ENCODE measurements around the gene HBG1.
"Not testable (repeated sequence)": the region's sequence is repeated elsewhere in the genome, so short reads cannot be mapped to it uniquely, and the experiment has no call there.

HBG1 gene

GRCh38 chr11:5250543-5251204, 1.0 kb upstream of the HBG1 start:
- Histone ChIP-seq H3K27ac (ENCODE audit: insufficient read depth, low read length, poor library complexity, severe bottlenecking) (no peak overlapping the region), H3K36me3 (ENCODE audit: control insufficient read depth, insufficient read depth, low read length) (no peaks in the 10 kb centered on the region), H3K27me3 (replicated peaks; ENCODE audit: control insufficient read depth, insufficient read depth, low read length, poor library complexity, severe bottlenecking) (no peaks in the 10 kb centered on the region), H3K9me3 (ENCODE audit: control insufficient read depth, low read length) (no peaks in the 10 kb centered on the region), H3K4me3 (ENCODE audit: insufficient read depth, low read depth, low read length, poor library complexity, severe bottlenecking) (no peak overlapping the region), H3K4me1 (ENCODE audit: control insufficient read depth, insufficient read depth, low read length, poor library complexity, severe bottlenecking) (no peaks in the 10 kb centered on the region)
- no peak for DNase-seq

- not testable (repeated sequence) for H3K4me1 ChIP-seq (ENCODE audit: control insufficient read depth, insufficient read depth, low read length, poor library complexity, severe bottlenecking); H3K27ac ChIP-seq (ENCODE audit: insufficient read depth, low read length, poor library complexity, severe bottlenecking); H3K27me3 ChIP-seq (replicated peaks; ENCODE audit: control insufficient read depth, insufficient read depth, low read length, poor library complexity, severe bottlenecking); H3K4me3 ChIP-seq (ENCODE audit: insufficient read depth, low read depth, low read length, poor library complexity, severe bottlenecking); DNase-seq; H3K36me3 ChIP-seq (ENCODE audit: control insufficient read depth, insufficient read depth, low read length); H3K9me3 ChIP-seq (ENCODE audit: control insufficient read depth, low read length)
Observed at GRCh38 chr11:5248498-5248897, 1.2 kb downstream of the HBG1 start.

DNA sequence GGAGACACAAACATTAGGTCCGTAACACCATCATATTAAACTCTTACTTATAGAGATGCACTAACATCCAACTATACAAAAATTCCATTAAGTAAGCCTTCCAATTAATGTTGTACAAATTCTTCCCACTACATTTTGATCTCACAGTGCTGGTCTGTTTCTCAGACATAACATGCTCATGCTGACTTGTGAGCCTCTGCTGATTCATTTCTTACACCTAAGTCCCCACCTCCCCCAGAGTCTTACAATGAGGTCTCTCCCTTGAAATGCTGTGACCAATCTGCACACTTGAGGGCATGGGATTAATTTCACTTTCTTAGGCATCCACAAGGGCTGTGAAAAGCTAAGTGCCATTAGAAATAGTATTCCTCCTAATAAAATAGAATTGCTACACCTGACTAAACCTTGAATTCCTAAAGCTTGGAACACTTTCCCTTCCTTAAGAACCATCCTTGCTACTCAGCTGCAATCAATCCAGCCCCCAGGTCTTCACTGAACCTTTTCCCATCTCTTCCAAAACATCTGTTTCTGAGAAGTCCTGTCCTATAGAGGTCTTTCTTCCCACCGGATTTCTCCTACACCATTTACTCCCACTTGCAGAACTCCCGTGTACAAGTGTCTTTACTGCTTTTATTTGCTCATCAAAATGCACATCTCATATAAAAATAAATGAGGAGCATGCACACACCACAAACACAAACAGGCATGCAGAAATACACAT, 2.0 kb downstream of the HBG1 start:
- Histone ChIP-seq H3K4me1 (ENCODE audit: control insufficient read depth, insufficient read depth, low read length, poor library complexity, severe bottlenecking) (no peaks in the 10 kb centered on the region), H3K27ac (ENCODE audit: insufficient read depth, low read length, poor library complexity, severe bottlenecking) (no peak overlapping the region), H3K9me3 (ENCODE audit: control insufficient read depth, low read length) (no peaks in the 10 kb centered on the region), H3K4me3 (ENCODE audit: insufficient read depth, low read depth, low read length, poor library complexity, severe bottlenecking) (no peak overlapping the region), H3K27me3 (replicated peaks; ENCODE audit: control insufficient read depth, insufficient read depth, low read length, poor library complexity, severe bottlenecking) (no peaks in the 10 kb centered on the region), H3K36me3 (ENCODE audit: control insufficient read depth, insufficient read depth, low read length) (no peaks in the 10 kb centered on the region)
- DNase-seq = no peak

DNA sequence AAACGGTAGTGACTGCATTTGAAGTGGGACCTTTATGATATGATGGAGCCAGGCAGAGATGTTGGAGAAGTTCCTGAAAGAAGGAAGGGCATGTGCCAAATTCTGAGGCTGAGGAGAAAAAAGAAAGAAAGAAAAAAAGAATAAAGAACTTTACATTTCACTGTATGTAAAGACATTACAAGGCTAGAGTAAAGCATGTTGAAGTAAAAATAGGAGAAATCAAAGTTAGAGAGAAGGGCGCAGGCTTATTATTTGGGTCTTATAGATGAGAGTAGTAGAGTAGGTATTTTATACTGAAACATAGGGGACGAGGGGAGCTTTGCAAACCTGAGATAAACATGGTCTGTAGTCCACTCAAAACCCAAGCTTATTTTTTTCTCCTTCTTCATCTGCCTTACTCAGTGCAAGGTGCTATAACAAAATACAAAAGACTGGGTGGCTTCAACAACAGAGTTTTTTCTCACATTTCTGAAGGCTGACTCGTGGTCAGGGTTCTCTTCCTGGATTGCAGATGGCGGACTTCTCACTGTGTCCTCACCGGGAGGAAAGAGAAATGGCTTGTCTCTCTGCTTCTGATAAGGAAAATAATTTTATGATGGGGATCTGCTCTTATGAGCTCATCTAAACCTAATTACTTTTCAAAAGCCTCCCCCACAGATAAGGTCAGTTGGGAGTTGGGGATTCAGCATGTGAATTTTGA, 2.7 kb downstream of the HBG1 start:
- Histone ChIP-seq H3K27ac (ENCODE audit: insufficient read depth, low read length, poor library complexity, severe bottlenecking) (no peak overlapping the region), H3K9me3 (ENCODE audit: control insufficient read depth, low read length) (no peaks in the 10 kb centered on the region), H3K36me3 (ENCODE audit: control insufficient read depth, insufficient read depth, low read length) (no peaks in the 10 kb centered on the region), H3K4me3 (ENCODE audit: insufficient read depth, low read depth, low read length, poor library complexity, severe bottlenecking) (no peak overlapping the region), H3K4me1 (ENCODE audit: control insufficient read depth, insufficient read depth, low read length, poor library complexity, severe bottlenecking) (no peaks in the 10 kb centered on the region), H3K27me3 (replicated peaks; ENCODE audit: control insufficient read depth, insufficient read depth, low read length, poor library complexity, severe bottlenecking) (no peaks in the 10 kb centered on the region)
- DNase-seq = no peak

GRCh38 chr11:5245155-5245554, 4.5 kb downstream of the HBG1 start:
- no peak for DNase-seq
- H3K27me3 ChIP-seq (replicated peaks; ENCODE audit: control insufficient read depth, insufficient read depth, low read length, poor library complexity, severe bottlenecking) = no peaks in the 10 kb centered on the region
- no peaks in the 10 kb centered on the region for H3K9me3 ChIP-seq (ENCODE audit: control insufficient read depth, low read length)
- no peak overlapping the region for H3K27ac ChIP-seq (ENCODE audit: insufficient read depth, low read length, poor library complexity, severe bottlenecking)
- H3K4me3 ChIP-seq (ENCODE audit: insufficient read depth, low read depth, low read length, poor library complexity, severe bottlenecking) = no peak overlapping the region
- no peaks in the 10 kb centered on the region for H3K4me1 ChIP-seq (ENCODE audit: control insufficient read depth, insufficient read depth, low read length, poor library complexity, severe bottlenecking)
- H3K36me3 ChIP-seq (ENCODE audit: control insufficient read depth, insufficient read depth, low read length) = no peaks in the 10 kb centered on the region

- Histone ChIP-seq H3K36me3 (ENCODE audit: control insufficient read depth, insufficient read depth, low read length) (no peaks in the 10 kb centered on the region), H3K4me1 (ENCODE audit: control insufficient read depth, insufficient read depth, low read length, poor library complexity, severe bottlenecking) (no peaks in the 10 kb centered on the region), H3K9me3 (ENCODE audit: control insufficient read depth, low read length) (no peaks in the 10 kb centered on the region), H3K4me3 (ENCODE audit: insufficient read depth, low read depth, low read length, poor library complexity, severe bottlenecking) (no peak overlapping the region), H3K27ac (ENCODE audit: insufficient read depth, low read length, poor library complexity, severe bottlenecking) (no peak overlapping the region), H3K27me3 (replicated peaks; ENCODE audit: control insufficient read depth, insufficient read depth, low read length, poor library complexity, severe bottlenecking) (no peaks in the 10 kb centered on the region)
- no peak for DNase-seq
Observed at GRCh38 chr11:5243816-5244180, 5.9 kb downstream of the HBG1 start.

DNA sequence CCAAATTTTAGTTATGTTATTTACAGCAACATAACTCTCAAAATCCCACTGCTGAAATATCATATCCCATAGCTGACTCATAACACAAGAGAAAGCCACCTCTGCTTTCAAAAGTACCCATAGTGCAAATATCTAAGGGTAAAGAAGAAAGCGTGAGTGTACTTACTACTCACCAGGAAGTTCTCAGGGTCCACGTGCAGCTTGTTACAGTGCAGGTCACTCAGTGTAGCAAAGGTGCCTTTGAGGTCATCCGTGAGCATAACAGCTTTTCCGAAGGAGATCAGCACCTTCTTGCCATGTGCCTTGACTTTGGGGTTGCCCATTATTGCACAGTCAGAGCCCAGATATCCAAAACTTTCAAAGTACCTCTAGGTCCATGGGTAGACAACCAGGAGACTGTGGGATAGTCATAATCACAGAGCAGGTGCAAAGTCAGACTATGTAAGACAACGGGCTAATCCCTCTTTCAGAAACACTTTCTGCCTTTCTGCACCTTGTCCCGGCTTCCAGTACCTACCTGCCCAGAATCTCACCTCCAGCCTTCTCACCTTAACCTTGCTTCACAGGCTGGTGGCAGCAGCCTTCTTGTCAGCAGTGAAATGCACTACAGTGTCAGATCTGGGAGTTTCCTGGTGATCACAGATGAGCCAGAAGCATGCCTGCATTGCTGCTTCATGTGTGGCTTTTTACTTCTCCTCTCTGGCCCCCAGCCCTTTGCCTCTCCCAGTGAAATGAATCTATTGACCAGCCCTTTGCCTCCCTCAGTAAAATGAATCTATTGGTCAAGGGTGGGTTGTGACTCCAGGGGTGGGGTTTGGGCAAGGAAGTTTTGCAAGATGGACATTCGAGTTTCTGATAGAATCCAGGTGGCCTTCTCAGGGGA, 6.5 kb downstream of the HBG1 start:
- no peak overlapping the region for H3K4me3 ChIP-seq (ENCODE audit: insufficient read depth, low read depth, low read length, poor library complexity, severe bottlenecking)
- no peak overlapping the region for H3K27ac ChIP-seq (ENCODE audit: insufficient read depth, low read length, poor library complexity, severe bottlenecking)
- DNase-seq = no peak
- H3K9me3 ChIP-seq (ENCODE audit: control insufficient read depth, low read length) = no peaks in the 10 kb centered on the region
- H3K36me3 ChIP-seq (ENCODE audit: control insufficient read depth, insufficient read depth, low read length) = no peaks in the 10 kb centered on the region
- H3K27me3 ChIP-seq (replicated peaks; ENCODE audit: control insufficient read depth, insufficient read depth, low read length, poor library complexity, severe bottlenecking) = no peaks in the 10 kb centered on the region
- H3K4me1 ChIP-seq (ENCODE audit: control insufficient read depth, insufficient read depth, low read length, poor library complexity, severe bottlenecking) = no peaks in the 10 kb centered on the region

DNA sequence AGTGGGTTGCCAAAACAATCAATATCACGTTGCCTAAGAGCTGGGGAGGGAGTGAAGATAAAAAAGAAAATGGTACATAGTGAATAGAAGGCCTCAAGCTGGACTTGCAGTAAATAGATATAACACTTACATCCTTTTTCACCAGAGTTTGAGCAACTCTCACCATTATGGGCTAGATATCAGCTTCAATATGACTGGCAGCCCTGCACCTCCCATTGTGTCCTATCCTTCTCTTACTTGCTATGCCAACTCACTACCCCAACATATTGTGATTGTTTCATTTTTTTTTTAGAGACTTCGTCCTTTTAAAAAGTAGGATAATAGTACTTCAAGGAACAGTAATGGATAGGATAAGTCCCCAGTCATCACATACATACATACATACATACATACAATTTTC, 7.4 kb downstream of the HBG1 start:
- Histone ChIP-seq H3K9me3 (ENCODE audit: control insufficient read depth, low read length) (no peaks in the 10 kb centered on the region), H3K36me3 (ENCODE audit: control insufficient read depth, insufficient read depth, low read length) (no peaks in the 10 kb centered on the region), H3K27me3 (replicated peaks; ENCODE audit: control insufficient read depth, insufficient read depth, low read length, poor library complexity, severe bottlenecking) (no peaks in the 10 kb centered on the region), H3K4me1 (ENCODE audit: control insufficient read depth, insufficient read depth, low read length, poor library complexity, severe bottlenecking) (no peaks in the 10 kb centered on the region), H3K4me3 (ENCODE audit: insufficient read depth, low read depth, low read length, poor library complexity, severe bottlenecking) (no peak overlapping the region), H3K27ac (ENCODE audit: insufficient read depth, low read length, poor library complexity, severe bottlenecking) (no peak overlapping the region)
- no peak for DNase-seq

DNA sequence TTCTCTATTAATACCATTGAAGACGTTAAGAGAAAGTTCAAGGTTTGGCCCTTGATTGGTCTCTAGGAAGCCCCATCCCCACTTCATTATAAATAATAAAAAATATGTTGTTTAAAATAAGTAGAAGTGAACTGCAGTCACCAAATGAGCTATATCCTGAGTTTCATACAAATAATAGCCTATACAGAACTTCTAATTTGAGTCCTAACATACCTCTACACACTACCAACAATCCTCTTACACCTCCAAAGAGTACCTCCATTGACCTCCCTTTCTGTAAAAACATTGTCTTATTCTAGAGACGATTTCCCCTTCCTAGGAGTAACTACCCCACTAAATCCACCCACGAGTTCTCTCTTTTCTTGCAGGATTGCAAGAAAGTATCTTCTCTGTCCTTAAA, 8.2 kb downstream of the HBG1 start:
- H3K36me3 ChIP-seq (ENCODE audit: control insufficient read depth, insufficient read depth, low read length) = no peaks in the 10 kb centered on the region
- H3K4me3 ChIP-seq (ENCODE audit: insufficient read depth, low read depth, low read length, poor library complexity, severe bottlenecking) = no peak overlapping the region
- H3K4me1 ChIP-seq (ENCODE audit: control insufficient read depth, insufficient read depth, low read length, poor library complexity, severe bottlenecking) = no peaks in the 10 kb centered on the region
- no peaks in the 10 kb centered on the region for H3K27me3 ChIP-seq (replicated peaks; ENCODE audit: control insufficient read depth, insufficient read depth, low read length, poor library complexity, severe bottlenecking)
- H3K9me3 ChIP-seq (ENCODE audit: control insufficient read depth, low read length) = no peaks in the 10 kb centered on the region
- H3K27ac ChIP-seq (ENCODE audit: insufficient read depth, low read length, poor library complexity, severe bottlenecking) = no peak overlapping the region
- no peak for DNase-seq

All from effector memory CD4-positive, alpha-beta T cell (primary cell).